GM10847 (cell line): ENCODE results near the gene RAP1GAP.

Source experiments
- POLR2A ChIP-seq: IDR thresholded peaks from 2 replicates; pipeline ENCODE4 v1.6.1; 2011; ENCODE audit not compliant: insufficient read length; ENCODE audit errors: extremely low read depth

Gene RAP1GAP

DNA sequence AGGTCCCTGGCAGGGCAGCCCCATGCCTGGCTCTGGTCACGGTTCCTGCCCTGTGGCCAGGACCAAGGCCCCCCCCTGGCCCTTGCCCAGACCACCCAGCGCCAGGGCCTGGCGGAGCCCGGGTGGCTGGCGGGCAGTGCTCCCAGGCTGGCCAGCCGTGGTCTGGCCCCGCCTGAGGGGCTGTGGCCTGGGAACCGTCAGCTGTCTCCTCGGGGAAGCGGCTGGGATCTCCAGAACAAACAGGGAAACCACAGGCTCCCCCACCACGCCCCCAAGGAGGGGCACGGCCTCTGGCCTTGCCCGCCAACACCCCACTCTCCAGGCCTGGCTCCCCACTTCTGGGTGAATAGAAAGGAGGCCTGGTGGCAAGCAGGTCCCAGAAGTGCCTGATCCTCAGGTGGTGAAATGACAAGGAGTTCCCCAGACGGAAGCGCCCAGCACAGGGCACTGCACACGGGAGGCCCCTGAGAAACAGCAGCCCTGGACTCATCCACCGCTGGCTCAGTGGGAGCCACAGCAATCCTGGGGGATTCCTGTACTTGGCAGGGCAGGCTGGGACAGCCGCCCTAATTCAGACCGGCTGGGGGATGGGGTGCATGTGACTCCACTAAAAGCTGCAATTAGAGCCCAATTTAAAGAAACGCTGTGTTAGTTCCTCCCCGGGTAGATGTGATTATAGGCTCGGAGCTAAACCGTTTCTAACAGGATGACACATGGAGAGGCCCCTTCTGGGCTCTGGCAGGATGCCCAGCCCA is 78.9 kb downstream of the RAP1GAP start:
- TF ChIP-seq POLR2A = no peak

DNA sequence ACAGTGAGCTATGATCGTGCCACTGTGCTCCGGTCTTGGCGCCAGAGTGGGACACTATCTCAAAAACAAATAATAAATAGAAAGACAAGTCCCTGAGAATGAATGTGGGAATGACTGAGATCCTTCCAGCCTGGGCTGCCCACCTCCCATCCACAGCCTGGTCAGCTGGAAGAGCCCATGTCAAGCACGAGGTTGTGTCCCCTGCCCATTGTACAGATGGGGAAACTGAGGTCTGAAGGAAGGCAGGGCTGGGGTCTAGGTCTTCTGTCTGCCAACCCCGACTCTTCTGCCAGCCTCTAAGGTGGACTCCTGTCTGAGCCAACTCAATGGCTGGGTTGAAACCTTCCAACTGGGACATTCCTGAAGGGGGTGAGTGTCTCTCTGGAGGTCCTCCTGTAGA is 79.5 kb downstream of the RAP1GAP start:
- TF ChIP-seq POLR2A = no peak

DNA sequence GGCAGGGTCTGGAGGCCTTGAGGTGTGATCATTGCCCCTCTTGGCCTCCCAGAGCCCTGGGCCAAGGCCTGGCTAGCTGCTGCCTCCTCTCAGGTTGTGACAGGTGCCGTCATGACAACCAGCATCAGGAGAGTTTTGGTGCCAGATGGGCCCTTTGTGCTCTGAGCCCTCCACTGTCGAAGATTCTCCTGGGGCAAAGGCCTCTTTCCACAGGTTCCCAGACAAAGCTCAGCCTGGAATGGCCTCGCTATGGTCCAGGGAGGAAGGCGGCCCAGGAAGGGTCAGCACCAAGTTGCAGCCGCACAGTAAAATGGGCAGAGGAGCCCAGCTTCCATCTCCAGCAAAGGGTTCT is 81.6 kb downstream of the RAP1GAP start:
- no peak for TF ChIP-seq POLR2A

DNA sequence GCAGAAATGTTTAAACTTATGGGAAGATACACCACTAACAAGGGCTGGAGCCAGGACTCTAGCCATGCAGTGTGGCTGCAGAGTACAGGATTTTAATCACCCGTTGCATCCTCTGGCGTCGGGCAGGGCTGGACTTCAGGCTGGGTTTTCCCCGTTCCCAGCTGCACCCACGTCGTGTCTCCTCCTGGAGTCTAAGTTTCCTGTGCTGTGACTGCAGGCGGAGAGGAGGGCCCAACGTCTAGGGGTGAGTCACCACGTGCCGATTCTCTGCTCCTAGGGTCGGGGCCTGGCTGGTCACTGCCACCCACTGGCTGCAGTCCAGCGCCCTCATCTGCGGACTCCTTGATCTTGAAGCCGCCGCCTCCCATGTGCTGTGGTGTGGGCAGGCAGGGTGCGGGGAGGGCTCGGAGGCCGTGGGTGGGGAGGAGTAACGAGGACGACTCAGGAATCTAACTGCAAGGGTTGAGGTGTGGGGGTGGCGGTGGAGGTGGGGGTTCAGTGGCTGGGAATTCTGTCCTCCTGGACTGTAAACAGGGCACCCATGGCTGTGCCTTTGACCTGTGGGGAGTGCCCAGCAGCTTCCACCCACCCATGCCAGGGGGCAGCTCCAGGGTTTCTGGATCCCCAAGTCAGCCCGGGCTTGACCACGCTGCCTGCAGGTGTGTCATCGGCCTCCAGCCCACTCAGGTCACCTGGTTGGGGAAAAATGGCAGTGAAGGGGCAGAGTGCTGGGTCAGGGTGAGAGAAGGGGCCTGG is 82.1 kb downstream of the RAP1GAP start:
- no peak for TF ChIP-seq POLR2A

DNA sequence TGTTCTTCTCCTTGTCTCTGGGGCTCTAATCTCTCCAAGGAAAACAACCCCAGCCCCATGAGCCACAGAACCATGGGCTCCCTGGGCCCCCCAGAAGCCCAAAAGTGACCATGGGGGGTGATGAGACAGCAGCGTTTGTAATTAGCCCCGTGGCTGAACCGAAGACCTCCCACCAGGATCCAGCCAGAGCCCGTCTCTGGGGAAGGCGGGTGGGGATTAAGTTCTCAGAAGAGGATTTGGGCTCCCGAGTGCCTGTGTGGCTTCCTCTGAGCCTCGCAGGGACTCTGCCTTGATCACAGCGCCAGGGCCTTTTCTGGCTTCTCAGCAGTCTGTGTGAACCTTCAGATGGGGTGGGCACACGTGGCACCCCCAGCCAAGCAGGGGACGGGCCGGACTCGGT is 82.9 kb downstream of the RAP1GAP start:
- TF ChIP-seq POLR2A = no peak

DNA sequence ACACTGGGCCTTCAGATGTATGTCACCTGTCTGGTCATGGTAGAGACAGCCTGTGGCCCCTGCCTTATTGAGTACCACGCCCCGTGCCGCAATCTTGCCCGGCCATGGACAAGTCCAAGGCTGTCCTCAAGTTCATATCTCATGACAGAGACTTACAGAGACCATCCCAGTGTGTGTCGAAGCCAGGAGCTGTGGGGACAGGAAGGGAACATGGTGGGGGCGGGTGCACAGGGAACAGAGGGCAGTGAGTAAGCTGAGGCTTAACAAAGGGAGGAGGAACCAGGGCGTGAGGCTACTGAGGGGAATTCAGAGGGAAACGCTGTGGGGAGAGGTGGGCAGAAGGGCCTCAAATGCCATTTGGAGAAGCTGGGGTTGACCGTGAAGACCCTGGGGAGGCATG is 84.1 kb downstream of the RAP1GAP start:
- no peak for TF ChIP-seq POLR2A

DNA sequence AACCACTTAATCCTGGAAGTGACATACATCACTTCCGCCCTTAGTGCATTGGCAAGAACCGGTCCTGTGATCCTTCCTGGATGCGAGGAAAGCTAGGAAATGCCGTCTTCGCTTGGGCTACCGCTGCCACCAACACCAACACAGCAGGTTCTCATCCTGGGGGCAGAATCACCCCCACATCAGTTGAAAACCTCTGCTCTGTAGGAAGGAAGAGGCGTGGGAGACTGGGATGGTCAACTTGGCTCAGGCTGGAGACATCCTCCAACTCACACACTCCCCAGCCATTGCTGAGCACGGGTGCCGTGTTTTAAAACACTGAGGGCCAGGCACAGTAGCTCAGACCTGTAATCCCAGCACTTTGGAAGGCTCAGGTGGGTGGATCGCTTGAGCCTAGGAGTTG is 85.1 kb downstream of the RAP1GAP start:
- TF ChIP-seq POLR2A = no peak

DNA sequence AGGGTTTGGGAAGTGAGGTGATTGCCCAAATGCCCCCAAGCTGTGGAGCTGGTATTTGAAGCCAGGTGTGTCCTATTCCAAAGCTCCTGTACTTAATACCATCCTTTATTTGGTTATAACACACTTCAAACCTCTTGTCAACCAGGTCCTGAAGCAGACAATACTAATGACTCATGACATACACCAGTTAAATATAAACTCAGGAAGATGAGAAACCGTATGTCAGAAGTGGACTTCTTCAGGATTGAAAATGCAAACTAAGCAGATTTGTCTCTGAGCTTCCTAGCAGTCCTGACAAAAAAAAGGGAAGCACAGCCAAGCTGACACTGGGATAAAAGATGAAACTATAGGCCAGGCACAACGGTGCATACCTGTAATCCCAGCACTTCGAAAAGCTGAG is 89.4 kb downstream of the RAP1GAP start:
- no peak for TF ChIP-seq POLR2A

DNA sequence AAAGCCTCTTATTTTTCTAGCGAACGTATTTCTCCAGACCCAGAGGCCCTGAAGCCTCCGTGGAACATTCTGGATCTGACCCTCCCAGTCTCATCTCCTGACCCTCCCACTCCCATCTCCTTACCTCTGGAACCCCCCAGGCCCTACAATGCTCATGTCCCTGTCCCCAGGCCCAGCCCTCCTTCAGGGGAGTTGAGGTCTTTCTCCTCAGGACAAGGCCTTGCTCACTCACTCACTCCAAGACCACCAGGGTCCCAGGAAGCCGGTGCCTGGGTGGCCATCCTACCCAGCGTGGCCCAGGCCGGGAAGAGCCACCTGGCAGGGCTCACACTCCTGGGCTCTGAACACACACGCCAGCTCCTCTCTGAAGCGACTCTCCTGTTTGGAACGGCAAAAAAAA is 91.2 kb downstream of the RAP1GAP start:
- TF ChIP-seq POLR2A = no peak

DNA sequence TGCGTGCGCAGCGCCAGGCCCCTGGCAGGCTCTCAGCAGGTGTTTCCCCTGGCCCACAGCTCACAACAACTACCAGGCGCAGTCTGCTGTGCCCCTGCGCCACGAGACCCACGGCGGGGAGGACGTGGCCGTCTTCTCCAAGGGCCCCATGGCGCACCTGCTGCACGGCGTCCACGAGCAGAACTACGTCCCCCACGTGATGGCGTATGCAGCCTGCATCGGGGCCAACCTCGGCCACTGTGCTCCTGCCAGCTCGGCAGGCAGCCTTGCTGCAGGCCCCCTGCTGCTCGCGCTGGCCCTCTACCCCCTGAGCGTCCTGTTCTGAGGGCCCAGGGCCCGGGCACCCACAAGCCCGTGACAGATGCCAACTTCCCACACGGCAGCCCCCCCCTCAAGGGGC is 91.8 kb downstream of the RAP1GAP start:
- TF ChIP-seq POLR2A = no peak

DNA sequence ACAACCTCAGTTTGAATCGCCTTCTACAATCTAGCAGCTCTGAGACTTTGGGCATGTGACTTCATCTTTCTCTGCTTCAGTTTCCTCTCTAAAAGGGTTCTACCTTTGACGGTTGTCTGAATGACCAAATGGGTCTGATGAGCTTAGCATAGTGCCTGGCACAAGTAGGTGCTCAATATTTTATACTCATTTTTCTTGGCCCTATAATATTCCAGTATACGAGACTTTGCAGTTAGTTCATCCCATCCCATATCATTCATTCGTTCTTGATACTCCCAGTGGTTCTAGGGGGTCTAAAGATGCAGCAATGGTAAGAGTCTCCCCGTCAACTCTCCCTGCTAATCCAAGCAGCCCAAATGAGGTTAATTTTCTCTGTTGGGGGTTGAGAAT is 92.4 kb downstream of the RAP1GAP start:
- no peak for TF ChIP-seq POLR2A

DNA sequence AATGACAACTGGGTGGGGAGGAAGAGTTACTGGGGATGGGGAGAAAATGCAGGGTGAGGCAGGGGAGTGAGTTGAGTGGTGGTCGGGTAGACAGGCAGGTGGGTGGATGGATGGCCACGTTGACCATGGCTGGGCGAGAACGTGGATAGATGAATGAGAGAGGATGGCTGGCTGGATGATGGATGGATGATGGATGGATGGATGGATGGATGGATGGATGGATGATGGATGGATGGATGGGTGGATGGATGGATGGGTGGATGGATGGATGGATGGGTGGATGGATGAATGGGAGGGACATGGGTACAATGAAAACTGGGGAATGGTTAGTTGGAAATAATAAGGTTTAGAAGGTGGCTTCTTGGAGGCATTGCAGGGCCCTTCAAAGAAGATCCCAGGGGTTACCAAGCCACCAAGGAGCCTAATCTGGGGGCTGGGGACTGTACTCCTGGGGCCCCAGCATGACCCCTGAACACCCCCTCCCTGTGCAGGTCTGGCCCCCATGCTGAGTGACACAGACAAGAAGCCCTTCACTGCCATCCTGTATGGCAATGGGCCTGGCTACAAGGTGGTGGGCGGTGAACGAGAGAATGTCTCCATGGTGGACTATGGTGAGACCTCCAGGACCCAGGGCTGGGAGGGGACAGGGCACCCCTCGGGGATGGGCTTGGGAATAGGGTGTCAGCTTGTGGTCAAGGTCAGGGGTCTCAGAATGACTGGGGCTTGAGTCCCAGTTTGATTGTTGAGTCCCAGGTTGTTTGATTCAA is 92.9 kb downstream of the RAP1GAP start:
- no peak for TF ChIP-seq POLR2A

DNA sequence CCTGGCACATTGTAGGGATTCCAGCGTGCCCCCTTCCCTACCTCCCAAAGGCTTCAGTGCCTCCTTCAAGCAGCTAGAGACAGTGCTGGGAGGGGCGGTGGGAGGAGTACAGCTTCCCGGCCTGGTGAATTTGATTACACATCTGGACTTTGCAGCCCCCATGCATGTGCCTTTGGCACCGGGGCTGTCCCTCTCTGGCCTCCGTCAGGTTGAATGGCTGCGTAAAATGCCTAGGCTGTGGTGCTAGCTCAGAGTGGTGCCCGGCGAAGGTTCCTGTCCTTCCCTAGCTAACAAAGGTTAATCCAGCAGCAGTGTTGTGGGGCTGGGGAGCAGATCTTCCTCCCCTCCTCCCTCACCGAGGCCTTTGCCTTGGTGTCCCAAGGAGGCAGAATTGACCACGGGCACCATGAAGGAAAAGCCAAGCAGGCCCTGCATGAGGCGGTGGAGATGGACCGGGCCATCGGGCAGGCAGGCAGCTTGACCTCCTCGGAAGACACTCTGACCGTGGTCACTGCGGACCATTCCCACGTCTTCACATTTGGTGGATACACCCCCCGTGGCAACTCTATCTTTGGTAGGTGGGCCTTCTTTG is 93.7 kb downstream of the RAP1GAP start:
- no peak for TF ChIP-seq POLR2A

DNA sequence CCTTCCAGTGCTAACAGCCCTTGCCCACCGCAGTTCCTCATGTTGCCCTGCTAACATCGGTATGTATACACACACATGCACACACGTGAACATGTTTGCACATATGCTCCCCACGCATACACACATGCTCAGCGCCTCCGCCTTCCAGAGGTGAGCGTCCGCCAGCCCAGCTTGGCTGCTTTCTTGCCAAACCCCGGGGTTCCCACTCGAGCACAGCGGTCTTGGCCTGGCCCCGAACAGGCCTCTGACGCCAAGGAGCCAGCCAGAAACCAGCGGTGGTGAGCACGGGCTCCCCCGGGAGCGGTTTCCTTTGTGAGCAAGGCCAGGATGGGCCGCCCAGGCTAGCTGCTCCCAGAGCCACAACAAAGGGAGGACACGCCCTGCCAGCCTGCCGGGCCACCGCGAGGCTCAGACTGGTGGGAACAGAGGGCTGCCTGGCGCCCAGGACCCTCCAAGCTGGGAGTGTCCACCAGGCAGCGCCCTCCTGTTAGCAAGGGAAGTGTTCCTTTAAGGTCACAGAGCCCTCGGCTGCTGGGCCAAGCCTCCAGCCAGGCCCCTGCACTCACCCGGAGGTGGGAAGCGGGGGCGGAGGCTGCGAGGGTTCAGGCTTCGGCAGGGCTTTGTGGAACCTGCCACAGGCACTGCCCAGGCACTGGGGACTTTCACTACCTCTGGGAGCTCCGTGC is 94.5 kb downstream of the RAP1GAP start:
- TF ChIP-seq POLR2A = no peak

DNA sequence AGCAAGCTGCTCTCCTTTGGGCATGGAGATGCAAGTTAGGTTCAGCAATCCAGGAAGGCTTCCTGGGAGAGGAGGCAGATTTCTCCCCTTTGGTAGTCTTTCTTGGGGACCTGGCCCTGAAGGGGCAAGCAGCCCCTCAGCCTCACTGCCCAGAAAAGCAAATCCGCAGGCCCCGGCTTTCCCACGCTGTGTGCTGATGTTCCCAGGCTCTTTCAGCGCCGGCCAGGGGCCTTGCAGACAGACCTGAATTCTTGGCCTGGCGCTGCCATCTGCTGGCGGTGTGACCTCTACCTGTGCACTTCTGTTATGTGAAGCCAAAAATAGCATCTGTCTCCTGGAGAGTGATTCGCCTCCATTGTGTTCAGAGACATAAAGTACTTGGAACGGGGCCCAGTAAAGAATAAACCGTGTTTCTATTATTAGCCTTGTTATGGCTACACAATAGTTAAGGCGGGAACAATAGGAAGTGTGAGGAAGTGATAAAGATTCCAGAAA is 95.1 kb downstream of the RAP1GAP start:
- no peak for TF ChIP-seq POLR2A
